Measurements from ENCODE around the gene NRCAM. TPM values are rescaled to one million over a fixed set of nuclear protein-coding genes. Genes with fewer than 3 reads are reported as not detected.

NRCAM gene
- total RNA-seq, 2 donors from 2014 or later = 17.9 to 28.2 TPM

DNA sequence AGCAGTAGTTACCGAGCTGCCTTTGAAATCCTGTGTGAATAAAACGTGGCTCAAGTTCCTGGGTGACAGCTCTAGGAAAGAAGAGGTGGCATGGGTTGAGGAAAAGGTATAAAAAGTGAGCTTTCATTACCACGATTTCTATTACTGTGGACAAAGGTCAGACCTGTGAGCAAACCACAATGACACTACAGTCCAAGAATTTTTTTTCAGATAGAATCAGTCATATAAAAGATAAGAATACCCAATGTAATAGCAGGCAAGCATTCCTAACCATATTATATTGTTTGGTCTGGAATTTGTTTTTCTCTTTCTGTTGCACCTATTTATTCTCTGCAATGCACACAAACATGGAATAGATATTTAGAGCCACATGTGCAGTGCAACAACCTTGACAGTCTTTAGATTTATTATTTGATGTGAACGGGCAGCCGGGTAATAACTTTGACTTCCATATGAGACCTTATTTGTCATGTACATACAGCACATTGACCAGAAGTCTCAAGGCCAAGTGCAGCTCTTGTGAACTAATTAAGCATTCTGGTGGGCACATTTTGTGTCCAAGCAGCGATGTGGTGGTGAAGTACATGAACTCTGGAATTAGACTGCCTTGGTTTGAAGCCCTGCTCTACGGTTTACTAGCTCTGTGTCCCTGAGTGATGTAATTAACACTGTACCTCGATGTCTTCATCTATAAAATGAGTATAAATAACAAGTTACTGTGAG is 156.8 kb downstream of the NRCAM start:
- no peaks in the 10 kb centered on the region for H3K36me3 Mint-ChIP-seq (ENCODE audit: low read depth)
- 90 to 95% methylated on average over 3 to 8 of the region's 8 CpGs for WGBS, 2 experiments (ENCODE audit: insufficient coverage in 1 of 2, insufficient read length in 1 of 2)
- Histone ChIP-seq H3K36me3 (ENCODE audit: control insufficient read depth, insufficient read depth, low read length) (no peaks in the 10 kb centered on the region), H3K9me3 (ENCODE audit: control insufficient read depth, low read length) (no peaks in the 10 kb centered on the region), H3K27me3 (ENCODE audit: control insufficient read depth, insufficient read depth, low read length, poor library complexity, severe bottlenecking) (no peaks in the 10 kb centered on the region), H3K4me3 (ENCODE audit: low read length) (no peak overlapping the region), H3K4me1 (ENCODE audit: control insufficient read depth, insufficient read depth, low read length) (no peaks in the 10 kb centered on the region), H3K9ac (ENCODE audit: extremely low read depth, low read length, poor library complexity, severe bottlenecking) (no peak overlapping the region), H3K27ac (ENCODE audit: low read depth, low read length) (no peak overlapping the region)
- DNase-seq = no peak
- H3K4me1 Mint-ChIP-seq = peaks cover 5% of the 10 kb centered on the region
- TF ChIP-seq, protein P1, sequence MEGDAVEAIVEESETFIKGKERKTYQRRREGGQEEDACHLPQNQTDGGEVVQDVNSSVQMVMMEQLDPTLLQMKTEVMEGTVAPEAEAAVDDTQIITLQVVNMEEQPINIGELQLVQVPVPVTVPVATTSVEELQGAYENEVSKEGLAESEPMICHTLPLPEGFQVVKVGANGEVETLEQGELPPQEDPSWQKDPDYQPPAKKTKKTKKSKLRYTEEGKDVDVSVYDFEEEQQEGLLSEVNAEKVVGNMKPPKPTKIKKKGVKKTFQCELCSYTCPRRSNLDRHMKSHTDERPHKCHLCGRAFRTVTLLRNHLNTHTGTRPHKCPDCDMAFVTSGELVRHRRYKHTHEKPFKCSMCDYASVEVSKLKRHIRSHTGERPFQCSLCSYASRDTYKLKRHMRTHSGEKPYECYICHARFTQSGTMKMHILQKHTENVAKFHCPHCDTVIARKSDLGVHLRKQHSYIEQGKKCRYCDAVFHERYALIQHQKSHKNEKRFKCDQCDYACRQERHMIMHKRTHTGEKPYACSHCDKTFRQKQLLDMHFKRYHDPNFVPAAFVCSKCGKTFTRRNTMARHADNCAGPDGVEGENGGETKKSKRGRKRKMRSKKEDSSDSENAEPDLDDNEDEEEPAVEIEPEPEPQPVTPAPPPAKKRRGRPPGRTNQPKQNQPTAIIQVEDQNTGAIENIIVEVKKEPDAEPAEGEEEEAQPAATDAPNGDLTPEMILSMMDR (conservative IDR thresholded peaks at IDR 0.05) = no peak
- no peaks in the 10 kb centered on the region for H3K9me3 Mint-ChIP-seq
- no peak overlapping the region for H3K4me3 Mint-ChIP-seq
- no peak overlapping the region for H3K27ac Mint-ChIP-seq
- peaks cover 2% of the 10 kb centered on the region for H3K27me3 Mint-ChIP-seq (ENCODE audit: insufficient read depth)

DNA sequence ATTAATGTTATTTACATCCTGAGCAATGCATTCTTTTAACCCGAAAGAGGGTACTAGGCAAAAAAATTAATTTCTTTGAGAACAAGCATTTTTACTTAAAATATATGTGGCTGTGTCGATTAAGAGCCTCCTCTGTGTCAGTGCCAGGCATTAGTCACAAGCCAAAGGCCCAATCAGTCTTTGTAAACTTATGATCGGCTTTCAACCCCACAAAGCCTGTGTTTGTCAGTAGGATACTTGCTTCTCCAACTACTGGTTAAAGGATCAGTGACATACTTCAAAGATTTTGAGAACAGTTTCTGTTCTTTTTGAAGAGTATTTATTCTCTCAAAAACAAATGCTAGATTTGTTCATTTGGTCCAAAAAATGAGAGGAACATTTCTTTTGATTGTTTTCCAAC is 159.3 kb downstream of the NRCAM start:
- H3K36me3 Mint-ChIP-seq (ENCODE audit: low read depth) = no peaks in the 10 kb centered on the region
- Histone ChIP-seq H3K27ac (ENCODE audit: low read depth, low read length) (no peak overlapping the region), H3K36me3 (ENCODE audit: control insufficient read depth, insufficient read depth, low read length) (no peaks in the 10 kb centered on the region), H3K9ac (ENCODE audit: extremely low read depth, low read length, poor library complexity, severe bottlenecking) (no peak overlapping the region), H3K4me3 (ENCODE audit: low read length) (no peak overlapping the region), H3K27me3 (ENCODE audit: control insufficient read depth, insufficient read depth, low read length, poor library complexity, severe bottlenecking) (no peaks in the 10 kb centered on the region), H3K9me3 (ENCODE audit: control insufficient read depth, low read length) (no peaks in the 10 kb centered on the region), H3K4me1 (ENCODE audit: control insufficient read depth, insufficient read depth, low read length) (no peaks in the 10 kb centered on the region)
- H3K9me3 Mint-ChIP-seq = no peaks in the 10 kb centered on the region
- 90 to 100% methylated on average over 1 to 3 of the region's 3 CpGs for WGBS, 2 experiments (ENCODE audit: insufficient coverage in 1 of 2, insufficient read length in 1 of 2)
- peaks cover 2% of the 10 kb centered on the region for H3K27me3 Mint-ChIP-seq (ENCODE audit: insufficient read depth)
- no peak for DNase-seq
- no peak overlapping the region for H3K27ac Mint-ChIP-seq
- H3K4me3 Mint-ChIP-seq = no peak overlapping the region
- TF ChIP-seq, protein P1 (conservative IDR thresholded peaks at IDR 0.05) = no peak
- peaks cover 5% of the 10 kb centered on the region for H3K4me1 Mint-ChIP-seq

DNA sequence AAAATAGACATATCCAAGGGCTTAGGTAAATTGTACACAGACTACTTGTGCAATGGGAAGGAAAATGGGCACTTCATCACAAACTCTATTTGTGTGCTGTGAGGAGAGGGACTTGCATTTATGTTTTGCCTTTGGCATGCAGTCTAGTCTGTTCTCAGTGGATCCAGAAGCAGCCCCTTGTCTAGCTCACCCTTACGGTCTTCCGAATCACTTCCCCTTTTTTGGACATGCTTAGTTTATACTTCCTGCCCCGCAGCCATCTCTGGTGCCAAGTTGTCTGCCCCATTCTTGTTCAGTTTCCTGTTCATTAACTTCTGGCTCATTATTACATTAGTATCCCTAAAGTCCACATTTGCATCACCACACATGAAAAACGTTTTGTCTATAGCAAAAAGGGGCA is 161.6 kb downstream of the NRCAM start:
- WGBS, 2 experiments (ENCODE audit: insufficient coverage in 1 of 2, insufficient read length in 1 of 2) = 90 to 100% methylated on average over 3 to 4 of the region's 4 CpGs
- Mint-ChIP-seq H3K4me3 (no peak overlapping the region), H3K9me3 (no peaks in the 10 kb centered on the region), H3K36me3 (ENCODE audit: low read depth) (no peaks in the 10 kb centered on the region), H3K4me1 (peaks cover 13% of the 10 kb centered on the region), H3K27ac (peak overlapping the region; percentile 46), H3K27me3 (ENCODE audit: insufficient read depth) (peaks cover 2% of the 10 kb centered on the region)
- H3K27me3 ChIP-seq (ENCODE audit: control insufficient read depth, insufficient read depth, low read length, poor library complexity, severe bottlenecking) = no peaks in the 10 kb centered on the region
- H3K4me3 ChIP-seq (ENCODE audit: low read length) = no peak overlapping the region
- no peaks in the 10 kb centered on the region for H3K36me3 ChIP-seq (ENCODE audit: control insufficient read depth, insufficient read depth, low read length)
- no peak for DNase-seq
- H3K9ac ChIP-seq (ENCODE audit: extremely low read depth, low read length, poor library complexity, severe bottlenecking) = no peak overlapping the region
- H3K9me3 ChIP-seq (ENCODE audit: control insufficient read depth, low read length) = no peaks in the 10 kb centered on the region
- no peaks in the 10 kb centered on the region for H3K4me1 ChIP-seq (ENCODE audit: control insufficient read depth, insufficient read depth, low read length)
- H3K27ac ChIP-seq (ENCODE audit: low read depth, low read length) = no peak overlapping the region
- TF ChIP-seq, protein P1 (conservative IDR thresholded peaks at IDR 0.05) = no peak
